GM12878 (cell line): ENCODE measurements around the gene PLK2. TPM values are rescaled to one million over a fixed set of nuclear protein-coding genes. Genes with fewer than 3 reads are reported as not detected.

Experiments
- ATAC-seq: fragments of 200-7000 bp; cut with Tn5 transposase; 3 replicates; pipeline ENCODE4 v1.9.1; 2020; ENCODE audit warnings: mild to moderate bottlenecking, moderate library complexity
- BruUV-seq: library from RNA; stranded (reverse); fragments of 400-500 nt; replicated peaks from 2 replicates; lab custom pipeline; 2021; lab: Mats Ljungman, UMichigan
- CTCF ChIA-PET: fragments of 300-600 bp; sonication (Branson Sonifier 250); formaldehyde crosslinking; extraction: SDS; loops from one replicate; lab custom pipeline; 2021; ENCODE audit warnings: inconsistent platforms; lab: Yijun Ruan, JAX
- POLR2A ChIA-PET: fragments of 350-600 bp; formaldehyde crosslinking; extraction: SDS; loops from one replicate; lab custom pipeline; 2021; ENCODE audit warnings: inconsistent platforms; lab: Charles Lee
- RAD21 ChIA-PET: fragments of 300-600 bp; sonication (Branson Sonifier 250); formaldehyde crosslinking; loops from one replicate; lab custom pipeline; 2023; ENCODE audit warnings: antibody characterized with exemption; ENCODE audit not compliant: unreplicated experiment; lab: Charles Lee
- SMC1A ChIA-PET: fragments of 300-600 bp; sonication (Branson Sonifier 250); formaldehyde crosslinking; loops from one replicate; lab custom pipeline; 2023; ENCODE audit not compliant: unreplicated experiment, uncharacterized antibody; lab: Charles Lee
- DNase-seq: peaks from one replicate; pipeline ENCODE4 v3.0.0-alpha.2; 2011; ENCODE audit warnings: low read depth, low spot score
- FAIRE-seq: peaks from 3 replicates; lab custom pipeline; 2011; peaks lifted over from hg19 to GRCh38; lab: Jason Lieb, UNC
- H2AFZ ChIP-seq: 2 replicates; pipeline ENCODE4 v1.6.0; 2011; ENCODE audit warnings: low read depth, low read length, control low read depth; ENCODE audit not compliant: control insufficient read depth
- H3K27ac ChIP-seq: 2 replicates; pipeline ENCODE4 v1.5.1; 2011; ENCODE audit warnings: control low read depth; ENCODE audit not compliant: control insufficient read depth, insufficient read depth
- H3K27me3 ChIP-seq, 2 experiments: replicated peaks in 1 of 2; 2 replicates each; pipeline versions ENCODE4 v1.6.0 to v1.6.1; 2011; ENCODE audit warnings: low read length in 1 of 2; ENCODE audit not compliant: control insufficient read depth in 2 of 2, insufficient read depth in 2 of 2
- H3K36me3 ChIP-seq, 2 experiments: 2 replicates each; pipeline ENCODE4 v1.5.1; 2011; ENCODE audit warnings: low read length in 1 of 2; ENCODE audit not compliant: control insufficient read depth in 2 of 2, insufficient read depth in 2 of 2
- H3K4me1 ChIP-seq: 2 replicates; pipeline ENCODE4 v1.6.1; 2011; ENCODE audit warnings: mild to moderate bottlenecking, low read length, moderate library complexity, mixed read lengths; ENCODE audit not compliant: control insufficient read depth, insufficient read depth
- H3K4me2 ChIP-seq: 2 replicates; pipeline ENCODE4 v1.6.0; 2011; ENCODE audit warnings: control low read depth; ENCODE audit not compliant: control insufficient read depth, insufficient read depth
- H3K4me3 ChIP-seq: fragments of 200-600 bp; sonication (generic); 2 replicates; pipeline ENCODE4 v1.5.1; 2016
- H3K79me2 ChIP-seq: 2 replicates; pipeline ENCODE4 v1.6.0; 2011; ENCODE audit warnings: low read length; ENCODE audit not compliant: control insufficient read depth, insufficient read depth
- H3K9ac ChIP-seq: 2 replicates; pipeline ENCODE4 v1.8.0; 2011; ENCODE audit warnings: low read length, control low read depth, mixed read lengths; ENCODE audit not compliant: control insufficient read depth, insufficient read depth
- H3K9me3 ChIP-seq: replicated peaks from 3 replicates; pipeline ENCODE4 v1.5.1; 2011; ENCODE audit warnings: mild to moderate bottlenecking, low read length; ENCODE audit not compliant: control insufficient read depth, insufficient read depth
- H4K20me1 ChIP-seq: 2 replicates; pipeline ENCODE4 v1.6.0; 2011; ENCODE audit not compliant: control insufficient read depth, insufficient read depth
- BACH1 ChIP-seq: fragments of 450-650 bp; IDR thresholded peaks from 2 replicates; pipeline ENCODE4 v1.6.1; 2017; ENCODE audit warnings: mild to moderate bottlenecking, borderline replicate concordance
- NFYA ChIP-seq: IDR thresholded peaks from 2 replicates; pipeline ENCODE4 v1.6.1; 2011; ENCODE audit warnings: low read depth, mild to moderate bottlenecking, low read length, improper control_type of control experiment, borderline replicate concordance
- POLR2AphosphoS5 ChIP-seq: IDR thresholded peaks from 2 replicates; pipeline ENCODE4 v1.6.1; 2011; ENCODE audit warnings: mild to moderate bottlenecking, low read length, inconsistent platforms
- RB1 ChIP-seq: fragments of 450-650 bp; formaldehyde crosslinking; IDR thresholded peaks from 2 replicates; pipeline ENCODE4 v1.6.1; 2017; ENCODE audit warnings: mild to moderate bottlenecking, borderline replicate concordance
- RUNX3 ChIP-seq: IDR thresholded peaks from 2 replicates; pipeline ENCODE4 v1.6.1; 2012; ENCODE audit warnings: low read length, inconsistent platforms
- SMAD1 ChIP-seq: fragments of 450-650 bp; IDR thresholded peaks from 2 replicates; pipeline ENCODE4 v1.6.1; 2018; ENCODE audit warnings: mild to moderate bottlenecking, low read depth; ENCODE audit not compliant: partially characterized antibody
- SPI1 ChIP-seq: IDR thresholded peaks from 2 replicates; pipeline ENCODE4 v1.6.1; 2011; ENCODE audit warnings: low read depth, mild to moderate bottlenecking, low read length, moderate library complexity, borderline replicate concordance; ENCODE audit not compliant: insufficient read depth
- ZNF207 ChIP-seq: fragments of 450-650 bp; IDR thresholded peaks from 2 replicates; pipeline ENCODE4 v1.6.1; 2014; ENCODE audit warnings: antibody characterized with exemption, mild to moderate bottlenecking, borderline replicate concordance
- WGBS: methylation state at CpG from one replicate; pipeline ENCODE4 v1.1.6; 2016; ENCODE audit warnings: low lambda C conversion rate; ENCODE audit not compliant: insufficient replicate concordance, insufficient coverage; ENCODE audit errors: missing lambda C conversion rate; 5-methylcytosine and 5-hydroxymethylcytosine counted together
- in situ Hi-C: fragments of 300-500 bp; cut with MboI; formaldehyde crosslinking; loops from 9 replicates; pipeline ENCODE4 v1.14.3; 2018; ENCODE audit warnings: mixed read lengths
- intact Hi-C: fragments of 100-400 bp; cut with micrococcal nuclease; formaldehyde crosslinking; loops from one replicate; pipeline ENCODE4 v1.14.2; 2022; ENCODE audit not compliant: unreplicated experiment
- polyA plus RNA-seq, 11 experiments: library from polyadenylated mRNA; depleted of rRNA in 4 of 11; unstranded in 6 of 11; stranded (reverse) in 5 of 11; fragments of >200 nt; fragmentation: Nextera tagmentation in 4 of 11; fragmentation: Illumina TruSeq in 1 of 11; extraction: Ambion mirVana in 4 of 11; extraction: Trizol in 1 of 11; gene quantifications; 1 replicate in 1 of 11; 2 replicates in 10 of 11; pipeline versions ENCODE4 v1.2.1 to v1.2.3, GENCODE V29; 2011 to 2016; ENCODE audit warnings: inconsistent platforms in 2 of 11, missing spikeins in 2 of 11, low read depth in 1 of 11
- total RNA-seq, 4 experiments: library from RNA; depleted of rRNA in 3 of 4; stranded (reverse); fragments of >200 nt in 3 of 4; fragmentation: Illumina TruSeq in 1 of 4; extraction: Trizol in 1 of 4; gene quantifications; 2 replicates each; pipeline versions ENCODE4 v1.2.1 to v1.2.3, GENCODE V29; 2013 to 2021
- TF ChIP-seq, protein P1 (sequence below): fragments of 450-650 bp; IDR thresholded peaks from 2 replicates; pipeline ENCODE4 v1.6.1; 2017; ENCODE audit warnings: antibody characterized with exemption, mild to moderate bottlenecking, moderate library complexity
- TF ChIP-seq, protein P2 (sequence below): fragments of 450-650 bp; IDR thresholded peaks from 2 replicates; pipeline ENCODE4 v1.6.1; 2018; ENCODE audit warnings: mild to moderate bottlenecking, low read depth, moderate library complexity; ENCODE audit not compliant: partially characterized antibody

Gene PLK2
- total and polyA plus RNA-seq, 10 of the 15 experiments (the other 5 are each of a cell fraction or from before 2014, with no cell fraction given) = 0.07 to 3.9 (median 0.52) TPM

DNA sequence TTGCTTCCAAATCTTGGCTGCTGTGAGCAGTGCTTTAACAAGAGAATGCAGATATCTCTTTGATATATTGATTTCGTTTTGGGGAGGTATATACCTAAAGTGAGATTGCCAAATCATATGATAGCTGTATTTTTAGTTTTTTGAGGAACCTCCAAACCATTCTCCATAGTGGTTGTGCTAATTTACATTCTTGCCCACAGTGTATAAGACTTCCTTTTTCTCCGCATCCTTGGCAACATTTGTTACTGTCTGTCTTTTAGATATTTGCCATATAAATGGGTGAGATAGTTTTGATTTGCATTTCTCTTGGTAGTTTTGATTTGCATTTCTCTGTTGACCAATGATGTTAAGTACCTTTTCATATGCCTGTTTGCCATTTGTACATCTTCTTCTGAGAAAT, 10.0 kb upstream of the PLK2 start (continued):
- TF ChIP-seq, protein P1, sequence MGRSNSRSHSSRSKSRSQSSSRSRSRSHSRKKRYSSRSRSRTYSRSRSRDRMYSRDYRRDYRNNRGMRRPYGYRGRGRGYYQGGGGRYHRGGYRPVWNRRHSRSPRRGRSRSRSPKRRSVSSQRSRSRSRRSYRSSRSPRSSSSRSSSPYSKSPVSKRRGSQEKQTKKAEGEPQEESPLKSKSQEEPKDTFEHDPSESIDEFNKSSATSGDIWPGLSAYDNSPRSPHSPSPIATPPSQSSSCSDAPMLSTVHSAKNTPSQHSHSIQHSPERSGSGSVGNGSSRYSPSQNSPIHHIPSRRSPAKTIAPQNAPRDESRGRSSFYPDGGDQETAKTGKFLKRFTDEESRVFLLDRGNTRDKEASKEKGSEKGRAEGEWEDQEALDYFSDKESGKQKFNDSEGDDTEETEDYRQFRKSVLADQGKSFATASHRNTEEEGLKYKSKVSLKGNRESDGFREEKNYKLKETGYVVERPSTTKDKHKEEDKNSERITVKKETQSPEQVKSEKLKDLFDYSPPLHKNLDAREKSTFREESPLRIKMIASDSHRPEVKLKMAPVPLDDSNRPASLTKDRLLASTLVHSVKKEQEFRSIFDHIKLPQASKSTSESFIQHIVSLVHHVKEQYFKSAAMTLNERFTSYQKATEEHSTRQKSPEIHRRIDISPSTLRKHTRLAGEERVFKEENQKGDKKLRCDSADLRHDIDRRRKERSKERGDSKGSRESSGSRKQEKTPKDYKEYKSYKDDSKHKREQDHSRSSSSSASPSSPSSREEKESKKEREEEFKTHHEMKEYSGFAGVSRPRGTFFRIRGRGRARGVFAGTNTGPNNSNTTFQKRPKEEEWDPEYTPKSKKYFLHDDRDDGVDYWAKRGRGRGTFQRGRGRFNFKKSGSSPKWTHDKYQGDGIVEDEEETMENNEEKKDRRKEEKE = no peak
- no peak for TF ChIP-seq RUNX3

DNA sequence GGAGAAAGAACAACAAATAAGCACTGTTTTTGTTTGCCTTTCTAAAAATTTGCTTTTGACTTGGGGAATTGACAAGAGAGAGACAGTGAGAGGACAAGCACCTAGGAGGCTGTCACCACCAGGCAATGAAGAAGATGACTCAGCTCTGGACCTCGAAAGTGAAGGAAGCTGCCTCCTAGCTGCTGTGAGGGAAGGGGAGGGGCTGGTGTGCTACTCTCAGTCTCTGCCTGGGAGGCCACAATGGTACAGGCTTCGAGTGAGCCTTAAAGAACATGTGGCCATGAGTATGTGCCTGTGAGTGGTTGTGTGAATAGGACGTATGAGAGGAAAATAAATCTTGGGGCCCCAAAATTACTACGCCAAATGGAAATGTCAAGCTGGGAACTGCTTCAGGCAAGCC, 7.1 kb upstream of the PLK2 start:
- SMC1A ChIA-PET = interaction anchor here (1.7 to 2.5 kb wide), 2 partner anchors 10 to 383 kb away, joined by 4 to 9 read pairs; no protein-coding TSS in a partner anchor
- FAIRE-seq = peak; percentile 78
- no peaks in the 10 kb centered on the region for H3K79me2 ChIP-seq
- RAD21 ChIA-PET = interaction anchor here (0.7 to 1.5 kb wide), 4 partner anchors 11 to 1169 kb away, joined by 3 to 4 read pairs (median 4); no protein-coding TSS in a partner anchor
- H3K27ac ChIP-seq = no peak overlapping the region
- no peak for TF ChIP-seq ZNF207
- no peak for TF ChIP-seq NFYA
- no peak for TF ChIP-seq SPI1
- TF ChIP-seq, protein P2, sequence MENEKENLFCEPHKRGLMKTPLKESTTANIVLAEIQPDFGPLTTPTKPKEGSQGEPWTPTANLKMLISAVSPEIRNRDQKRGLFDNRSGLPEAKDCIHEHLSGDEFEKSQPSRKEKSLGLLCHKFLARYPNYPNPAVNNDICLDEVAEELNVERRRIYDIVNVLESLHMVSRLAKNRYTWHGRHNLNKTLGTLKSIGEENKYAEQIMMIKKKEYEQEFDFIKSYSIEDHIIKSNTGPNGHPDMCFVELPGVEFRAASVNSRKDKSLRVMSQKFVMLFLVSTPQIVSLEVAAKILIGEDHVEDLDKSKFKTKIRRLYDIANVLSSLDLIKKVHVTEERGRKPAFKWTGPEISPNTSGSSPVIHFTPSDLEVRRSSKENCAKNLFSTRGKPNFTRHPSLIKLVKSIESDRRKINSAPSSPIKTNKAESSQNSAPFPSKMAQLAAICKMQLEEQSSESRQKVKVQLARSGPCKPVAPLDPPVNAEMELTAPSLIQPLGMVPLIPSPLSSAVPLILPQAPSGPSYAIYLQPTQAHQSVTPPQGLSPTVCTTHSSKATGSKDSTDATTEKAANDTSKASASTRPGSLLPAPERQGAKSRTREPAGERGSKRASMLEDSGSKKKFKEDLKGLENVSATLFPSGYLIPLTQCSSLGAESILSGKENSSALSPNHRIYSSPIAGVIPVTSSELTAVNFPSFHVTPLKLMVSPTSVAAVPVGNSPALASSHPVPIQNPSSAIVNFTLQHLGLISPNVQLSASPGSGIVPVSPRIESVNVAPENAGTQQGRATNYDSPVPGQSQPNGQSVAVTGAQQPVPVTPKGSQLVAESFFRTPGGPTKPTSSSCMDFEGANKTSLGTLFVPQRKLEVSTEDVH = no peak
- no peak for TF ChIP-seq RB1
- TF ChIP-seq BACH1 = no peak
- TF ChIP-seq POLR2AphosphoS5 = no peak
- TF ChIP-seq SMAD1 = no peak
- WGBS = 54% methylated on average over 4 of the region's 4 CpGs
- H3K4me1 ChIP-seq = peaks cover 3% of the 10 kb centered on the region; the same call in 1 of the 2 replicates
- peak; percentile 97 for ATAC-seq
- no peak overlapping the region for H2AFZ ChIP-seq
- CTCF ChIA-PET = interaction anchor here (0.8 to 2.2 kb wide), 4 partner anchors 383 to 687 kb away, joined by 3 to 13 read pairs (median 3); no protein-coding TSS in a partner anchor
- in situ Hi-C loops (loop anchor here (25.0 kb wide), 2 partner anchors 805 to 1555 kb away; partner anchors contain the start of gene SETD9), intact Hi-C loops (loop anchor here (10.0 kb wide), 2 partner anchors 58 to 1562 kb away; partner anchors contain the start of gene SETD9)
- no peaks in the 10 kb centered on the region for H3K9me3 ChIP-seq
- no peaks in the 10 kb centered on the region for H3K36me3 ChIP-seq
- H3K9ac ChIP-seq = no peak overlapping the region
- H3K4me2 ChIP-seq = no peak overlapping the region
- DNase-seq = no peak
- H3K27me3 ChIP-seq = no peaks in the 10 kb centered on the region
- BruUV-seq = no TSS peak
- POLR2A ChIA-PET = no interaction called here
- H4K20me1 ChIP-seq = no peaks in the 10 kb centered on the region
- H3K4me3 ChIP-seq = no peak overlapping the region
